Astrocyte of the spinal cord (primary cell): ENCODE measurements around the gene ATXN1.

Experiments
- DNase-seq: peaks from one replicate; pipeline ENCODE4 v3.0.0; 2011; ENCODE audit warnings: low read depth, low spot score
- H3K4me3 ChIP-seq: 2 replicates; pipeline ENCODE4 v1.5.1; 2011; ENCODE audit warnings: low read depth, mild to moderate bottlenecking, low read length, moderate library complexity
- CTCF ChIP-seq: IDR thresholded peaks from 2 replicates; pipeline ENCODE4 v1.5.1; 2012; ENCODE audit warnings: low read depth, mild to moderate bottlenecking, low read length, inconsistent platforms
- in situ Hi-C: cut with HindIII; loops from 2 replicates; pipeline ENCODE4 v1.10.0; 2017; ENCODE audit warnings: low sequenced_read_pairs

Gene ATXN1

GRCh38 chr6:16503970-16504415 lies 257.3 kb downstream of the ATXN1 start:
- no peak for TF ChIP-seq CTCF
- H3K4me3 ChIP-seq = no peak overlapping the region
- in situ Hi-C loops = no loop called here
- no peak for DNase-seq

GRCh38 chr6:16503241-16503775 lies 258.0 kb downstream of the ATXN1 start:
- in situ Hi-C loops = no loop called here
- H3K4me3 ChIP-seq = no peak overlapping the region
- TF ChIP-seq CTCF = no peak
- DNase-seq = no peak

GRCh38 chr6:16498957-16499356 lies 262.3 kb downstream of the ATXN1 start:
- DNase-seq = no peak
- no peak for TF ChIP-seq CTCF
- in situ Hi-C loops = no loop called here
- no peak overlapping the region for H3K4me3 ChIP-seq

GRCh38 chr6:16498237-16498636 lies 263.0 kb downstream of the ATXN1 start:
- H3K4me3 ChIP-seq = no peak overlapping the region
- no peak for DNase-seq
- TF ChIP-seq CTCF = no peak
- in situ Hi-C loops = no loop called here

DNA sequence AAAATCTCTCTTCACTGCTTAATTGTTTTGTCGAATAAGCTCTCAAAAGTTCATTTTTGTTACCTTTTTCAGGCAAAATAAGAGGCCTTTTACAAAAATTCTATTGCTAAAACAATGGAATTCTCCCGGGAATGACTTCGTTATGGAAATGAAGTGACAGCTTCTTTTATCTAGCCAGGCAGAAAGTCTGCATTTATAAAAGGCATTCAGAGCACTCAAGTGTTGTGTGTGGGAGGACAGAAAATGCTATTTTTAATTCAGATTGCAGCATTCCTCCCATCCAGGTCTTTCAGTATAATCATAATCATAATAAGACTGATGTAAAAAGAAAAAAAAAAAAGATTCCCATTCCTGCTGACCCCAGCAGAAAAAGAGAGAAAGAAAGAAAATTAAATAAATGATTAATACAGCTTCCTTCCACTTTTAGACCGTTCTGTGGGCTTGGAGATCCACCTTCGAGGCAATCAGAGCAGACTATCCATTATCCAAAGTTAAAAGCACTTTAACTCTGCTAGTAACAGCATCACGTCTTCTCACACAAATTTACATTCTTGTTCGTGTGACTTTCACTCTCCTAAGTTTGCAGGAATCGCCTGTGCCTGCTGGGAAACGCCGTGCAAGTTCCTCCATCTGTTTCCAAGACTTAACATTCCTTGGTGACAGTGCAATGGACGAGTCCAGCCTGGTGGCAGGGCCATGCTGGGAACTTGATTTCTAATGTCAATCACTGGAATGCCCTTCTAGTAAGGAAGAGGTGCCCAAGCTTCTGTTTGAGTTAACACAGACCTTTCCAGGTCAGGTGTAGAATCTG lies 264.1 kb downstream of the ATXN1 start:
- DNase-seq = no peak
- no peak for TF ChIP-seq CTCF
- H3K4me3 ChIP-seq = no peak overlapping the region
- in situ Hi-C loops = no loop called here

DNA sequence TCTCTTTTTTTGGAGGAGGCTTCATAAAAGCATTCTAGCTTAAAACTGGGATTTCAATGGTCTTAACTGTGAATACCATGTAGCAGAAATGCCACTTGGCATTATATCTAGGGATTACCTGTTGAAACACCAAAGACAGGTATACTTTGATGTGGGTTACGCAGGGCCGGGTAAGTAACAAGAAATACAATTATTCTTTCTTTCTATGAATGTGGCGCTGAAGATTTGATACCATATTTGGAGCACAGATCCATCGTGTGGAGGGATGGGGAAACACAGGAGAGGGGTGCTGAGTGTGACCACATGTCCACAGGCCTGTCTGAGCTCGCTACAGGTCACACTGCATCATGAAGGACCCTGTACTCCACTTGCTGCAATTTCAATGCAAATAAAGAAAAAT lies 265.1 kb downstream of the ATXN1 start:
- in situ Hi-C loops = no loop called here
- no peak overlapping the region for H3K4me3 ChIP-seq
- no peak for TF ChIP-seq CTCF
- no peak for DNase-seq
